Sigmoid colon (tissue), 7 donors: ENCODE data around the gene FIGLA. TPM values are rescaled to one million over a fixed set of nuclear protein-coding genes. Genes with fewer than 3 reads are reported as not detected.

ENCODE experiments used
- DNase-seq: peaks from one replicate; pipeline ENCODE4 v3.0.0-alpha.2; 2019
- H3K27ac ChIP-seq, 4 donors: fragments of 200-600 bp; sonication (generic); one replicate each; pipeline ENCODE4 v1.5.1; 2016 to 2019; ENCODE audit warnings: mild to moderate bottlenecking in 1 of 4
- H3K27me3 ChIP-seq, 3 donors: fragments of 200-600 bp; sonication (generic); one replicate each; pipeline ENCODE4 v1.5.1; 2019; ENCODE audit warnings: mild to moderate bottlenecking in 1 of 3
- H3K36me3 ChIP-seq, 4 donors: fragments of 200-600 bp; sonication (generic); one replicate each; pipeline ENCODE4 v1.5.1; 2016 to 2019
- H3K4me1 ChIP-seq, 4 donors: fragments of 200-600 bp; sonication (generic); one replicate each; pipeline ENCODE4 v1.5.1; 2017 to 2019
- H3K4me3 ChIP-seq, 4 donors: fragments of 200-600 bp; sonication (generic); one replicate each; pipeline ENCODE4 v1.5.1; 2017 to 2019; ENCODE audit warnings: mild to moderate bottlenecking in 2 of 4, moderate library complexity in 1 of 4
- H3K9me3 ChIP-seq, 4 donors: fragments of 200-600 bp in 3 of 4; sonication (generic) in 3 of 4; one replicate each; pipeline versions ENCODE4 v1.5.1 to v1.6.1; 2013 to 2019
- EP300 ChIP-seq, 4 donors: sonication (generic); formaldehyde crosslinking; IDR thresholded peaks; one replicate each; pipeline ENCODE4 v1.6.1; 2017; ENCODE audit warnings: antibody characterized with exemption in 4 of 4
- POLR2A ChIP-seq, 2 donors: fragments of 450-650 bp; IDR thresholded peaks; one replicate each; pipeline ENCODE4 v1.6.1; 2016; ENCODE audit warnings: antibody characterized with exemption in 2 of 2, mild to moderate bottlenecking in 2 of 2, moderate library complexity in 2 of 2
- POLR2AphosphoS5 ChIP-seq, 4 donors: sonication (generic); formaldehyde crosslinking; IDR thresholded peaks; one replicate each; pipeline ENCODE4 v1.6.1; 2017; ENCODE audit warnings: antibody characterized with exemption in 4 of 4
- WGBS, 2 donors: extraction: QIAGEN DNeasy Blood & Tissue Kit; methylation state at CpG; one replicate each; pipeline ENCODE4 v1.1.7; 2013; 5-methylcytosine and 5-hydroxymethylcytosine counted together
- intact Hi-C: fragments of 100-400 bp; cut with DNase I; formaldehyde crosslinking; loops from one replicate; pipeline ENCODE4 v1.15.1; 2023
- polyA plus RNA-seq, 3 donors: library from polyadenylated mRNA; stranded (reverse); fragments of 200-250 nt; gene quantifications; one replicate each; pipeline ENCODE4 v1.2.3, GENCODE V29; 2013
- total RNA-seq, 4 donors: library from RNA; depleted of rRNA; stranded (reverse); fragments of >200 nt; gene quantifications; one replicate each; pipeline ENCODE4 v1.1.0, GENCODE V29; 2016
- TF ChIP-seq, protein P1 (sequence below), 4 experiments: fragments of 450-650 bp in 3 of 4; fragments of 200-600 bp in 1 of 4; IDR thresholded peaks; one replicate each; pipeline ENCODE4 v1.5.1; 2016 to 2019; ENCODE audit warnings: antibody characterized with exemption in 4 of 4, mild to moderate bottlenecking in 3 of 4, moderate library complexity in 2 of 4
- donor health status: healthy with polysubstance abuse.
- donor health status: Bipolar disorder and iron deficiency.
- donor health status: healthy.

Gene FIGLA
- total and polyA plus RNA-seq, 7 donors: not detected

DNA sequence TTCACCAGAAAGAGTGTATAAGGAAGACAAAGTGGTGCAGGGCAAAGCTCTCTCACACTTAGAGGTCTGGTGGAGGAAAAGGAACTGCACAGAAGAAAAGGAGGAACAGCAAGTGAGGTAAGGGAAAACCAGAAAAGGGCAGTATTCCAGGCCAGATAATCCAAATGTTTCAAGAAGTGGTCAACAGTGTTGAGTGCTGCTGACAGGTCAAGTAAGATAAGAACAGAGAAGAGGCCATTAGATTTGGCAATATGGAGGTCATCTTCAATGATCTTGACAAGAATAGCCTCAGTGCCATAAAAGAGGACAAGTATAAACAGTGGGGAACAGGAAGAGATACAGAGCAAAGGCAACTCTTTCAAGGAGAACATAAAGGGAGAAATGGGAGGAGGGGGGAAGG lies 37.4 kb downstream of the FIGLA start:
- H3K4me3 ChIP-seq: no peak overlapping the region
- no peak overlapping the region for H3K27ac ChIP-seq
- H3K9me3 ChIP-seq: no peaks in the 10 kb centered on the region
- DNase-seq: no peak
- H3K27me3 ChIP-seq: peaks cover 0 to 24% (median 0%) of the 10 kb centered on the region in 3 donors
- TF ChIP-seq POLR2A (IDR thresholded peaks at IDR 0.05) (no peak), EP300 (IDR thresholded peaks at IDR 0.05) (no peak), POLR2AphosphoS5 (IDR thresholded peaks at IDR 0.05) (no peak)
- TF ChIP-seq, protein P1, sequence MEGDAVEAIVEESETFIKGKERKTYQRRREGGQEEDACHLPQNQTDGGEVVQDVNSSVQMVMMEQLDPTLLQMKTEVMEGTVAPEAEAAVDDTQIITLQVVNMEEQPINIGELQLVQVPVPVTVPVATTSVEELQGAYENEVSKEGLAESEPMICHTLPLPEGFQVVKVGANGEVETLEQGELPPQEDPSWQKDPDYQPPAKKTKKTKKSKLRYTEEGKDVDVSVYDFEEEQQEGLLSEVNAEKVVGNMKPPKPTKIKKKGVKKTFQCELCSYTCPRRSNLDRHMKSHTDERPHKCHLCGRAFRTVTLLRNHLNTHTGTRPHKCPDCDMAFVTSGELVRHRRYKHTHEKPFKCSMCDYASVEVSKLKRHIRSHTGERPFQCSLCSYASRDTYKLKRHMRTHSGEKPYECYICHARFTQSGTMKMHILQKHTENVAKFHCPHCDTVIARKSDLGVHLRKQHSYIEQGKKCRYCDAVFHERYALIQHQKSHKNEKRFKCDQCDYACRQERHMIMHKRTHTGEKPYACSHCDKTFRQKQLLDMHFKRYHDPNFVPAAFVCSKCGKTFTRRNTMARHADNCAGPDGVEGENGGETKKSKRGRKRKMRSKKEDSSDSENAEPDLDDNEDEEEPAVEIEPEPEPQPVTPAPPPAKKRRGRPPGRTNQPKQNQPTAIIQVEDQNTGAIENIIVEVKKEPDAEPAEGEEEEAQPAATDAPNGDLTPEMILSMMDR (IDR thresholded peaks at IDR 0.05): no peak
- H3K4me1 ChIP-seq: no peaks in the 10 kb centered on the region
- H3K36me3 ChIP-seq: no peaks in the 10 kb centered on the region
- intact Hi-C loops: no loop called here

DNA sequence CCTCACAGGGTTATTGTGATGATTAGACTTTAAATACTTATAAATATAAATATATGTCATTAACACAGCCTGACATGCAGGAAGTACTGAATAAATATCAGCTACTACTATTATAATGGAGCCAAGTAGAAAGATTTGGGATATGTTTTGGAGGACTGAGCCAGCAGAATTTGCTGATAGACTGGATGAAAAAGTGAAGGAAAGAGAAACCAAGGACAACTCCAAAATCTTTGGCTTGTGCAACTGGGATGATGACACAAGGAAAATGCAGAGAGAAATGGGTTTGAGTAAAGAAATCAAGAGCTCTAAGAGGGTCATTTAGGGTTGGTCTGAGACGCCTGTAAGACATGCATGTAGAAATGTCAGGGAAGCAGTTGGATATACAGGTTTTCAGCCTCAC lies 38.0 kb downstream of the FIGLA start:
- TF ChIP-seq POLR2A (IDR thresholded peaks at IDR 0.05) (no peak), EP300 (IDR thresholded peaks at IDR 0.05) (no peak), POLR2AphosphoS5 (IDR thresholded peaks at IDR 0.05) (no peak)
- TF ChIP-seq, protein P1 (IDR thresholded peaks at IDR 0.05): no peak
- 71 to 81% methylated on average over 1 of the region's 1 CpG for WGBS, 2 donors
- Histone ChIP-seq H3K36me3 (no peaks in the 10 kb centered on the region), H3K4me3 (no peak overlapping the region), H3K4me1 (no peaks in the 10 kb centered on the region), H3K27ac (no peak overlapping the region), H3K9me3 (no peaks in the 10 kb centered on the region), H3K27me3 (peaks cover 0 to 21% (median 0%) of the 10 kb centered on the region in 3 donors)
- no peak for DNase-seq
- intact Hi-C loops: no loop called here

DNA sequence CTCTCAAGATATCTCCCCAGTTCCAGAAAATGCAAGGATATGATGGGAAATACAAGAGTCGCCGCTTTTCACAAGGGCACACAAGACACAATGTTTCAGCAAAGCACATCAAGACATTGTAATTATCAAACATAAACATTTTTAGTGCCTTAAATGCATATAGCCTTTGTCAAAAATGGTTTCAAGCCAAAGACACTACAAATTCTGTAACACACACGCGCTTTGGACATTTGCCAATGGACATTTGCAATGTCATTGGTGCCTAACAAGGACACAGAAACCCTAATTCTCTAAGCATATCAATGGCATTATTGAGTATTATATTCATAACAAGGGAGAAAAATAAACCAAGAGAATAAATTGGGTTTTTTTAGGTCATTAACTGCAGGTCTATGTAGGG lies 38.6 kb downstream of the FIGLA start:
- TF ChIP-seq EP300 (IDR thresholded peaks at IDR 0.05) (no peak), POLR2AphosphoS5 (IDR thresholded peaks at IDR 0.05) (no peak), POLR2A (IDR thresholded peaks at IDR 0.05) (no peak)
- TF ChIP-seq, protein P1 (IDR thresholded peaks at IDR 0.05): no peak
- H3K27me3 ChIP-seq: peaks cover 0 to 19% (median 0%) of the 10 kb centered on the region in 3 donors
- H3K36me3 ChIP-seq: no peaks in the 10 kb centered on the region
- intact Hi-C loops: no loop called here
- no peaks in the 10 kb centered on the region for H3K9me3 ChIP-seq
- 60 to 85% methylated on average over 4 of the region's 4 CpGs for WGBS, 2 donors
- no peaks in the 10 kb centered on the region for H3K4me1 ChIP-seq
- no peak for DNase-seq
- no peak overlapping the region for H3K27ac ChIP-seq
- H3K4me3 ChIP-seq: no peak overlapping the region

DNA sequence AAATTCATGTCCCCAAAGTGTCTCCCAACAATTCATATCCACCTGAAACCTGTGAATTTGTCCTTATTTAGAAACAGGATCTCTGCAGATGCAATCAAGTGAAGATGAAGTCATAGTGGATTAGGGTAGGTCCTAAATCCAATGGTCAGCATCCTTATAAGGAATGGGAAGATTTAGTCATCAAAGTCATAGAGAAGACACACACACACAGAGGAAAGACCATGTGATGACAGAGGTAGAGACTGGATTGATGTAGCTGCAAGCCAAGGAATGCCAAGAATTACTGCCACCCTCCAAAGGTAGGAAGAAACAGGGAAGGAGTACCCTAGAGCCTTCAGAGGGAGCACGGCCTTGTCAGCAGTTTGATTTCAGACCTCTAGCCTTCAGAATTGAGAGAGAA lies 40.1 kb downstream of the FIGLA start:
- intact Hi-C loops: no loop called here
- WGBS, 2 donors: 75 to 79% methylated on average over 1 of the region's 1 CpG
- Histone ChIP-seq H3K4me3 (no peak overlapping the region), H3K9me3 (no peaks in the 10 kb centered on the region), H3K36me3 (no peaks in the 10 kb centered on the region), H3K27ac (no peak overlapping the region), H3K4me1 (no peaks in the 10 kb centered on the region), H3K27me3 (peaks cover 0 to 13% (median 0%) of the 10 kb centered on the region in 3 donors)
- no peak for DNase-seq
- TF ChIP-seq POLR2AphosphoS5 (IDR thresholded peaks at IDR 0.05) (no peak), POLR2A (IDR thresholded peaks at IDR 0.05) (no peak), EP300 (IDR thresholded peaks at IDR 0.05) (no peak)
- TF ChIP-seq, protein P1 (IDR thresholded peaks at IDR 0.05): no peak
